Left lung (tissue), 10 donors: ENCODE measurements around the gene PREX1. TPM values are rescaled to one million over a fixed set of nuclear protein-coding genes. Genes with fewer than 3 reads are reported as not detected.

Experiments
- ATAC-seq: fragments of 200-7000 bp; cut with Tn5 transposase; one replicate; pipeline ENCODE4 v1.9.1; 2020; ENCODE audit warnings: moderate library complexity
- DNase-seq, 4 donors: peaks; one replicate each; pipeline ENCODE4 v3.0.0-alpha.2; 2013 to 2020
- H3K27ac ChIP-seq, 2 donors: fragments of 200-600 bp; sonication (generic) in 1 of 2; one replicate each; pipeline versions ENCODE4 v1.5.0 to v1.8.0; 2020 to 2021
- H3K27me3 ChIP-seq, 2 donors: fragments of 200-600 bp; sonication (generic) in 1 of 2; one replicate each; pipeline versions ENCODE4 v1.5.0 to v1.8.0; 2020 to 2021
- H3K36me3 ChIP-seq, 2 donors: fragments of 200-600 bp; sonication (generic) in 1 of 2; one replicate each; pipeline versions ENCODE4 v1.5.0 to v1.8.0; 2020 to 2021
- H3K4me1 ChIP-seq, 2 donors: fragments of 200-600 bp; one replicate each; pipeline ENCODE4 v1.8.0; 2021
- H3K4me3 ChIP-seq, 2 donors: fragments of 200-600 bp; sonication (generic) in 1 of 2; one replicate each; pipeline versions ENCODE4 v1.5.0 to v1.8.0; 2020 to 2021; ENCODE audit warnings: mild to moderate bottlenecking in 1 of 2
- H3K9me3 ChIP-seq, 2 donors: fragments of 200-600 bp; sonication (generic) in 1 of 2; one replicate each; pipeline versions ENCODE4 v1.5.0 to v1.8.0; 2020 to 2021
- intact Hi-C, 2 donors: fragments of 100-400 bp; cut with DNase I; formaldehyde crosslinking; loops; one replicate each; pipeline versions ENCODE4 v1.11.2 to v1.14.2; 2022
- polyA plus RNA-seq, 6 donors: library from polyadenylated mRNA; unstranded; fragments of 120-200 nt; gene quantifications; one replicate each; pipeline ENCODE4 v1.2.1, GENCODE V29; 2013; ENCODE audit not compliant: insufficient read length in 6 of 6
- total RNA-seq, 2 donors: library from RNA; stranded (reverse); fragmentation: NEBNext Ultra II Directional; extraction: Animal tissue kit (Norgen Biotek cat#: 25700); gene quantifications; one replicate each; pipeline ENCODE4 v1.2.1, GENCODE V29; 2021
- TF ChIP-seq, protein P1 (sequence below), 2 donors: fragments of 200-600 bp; sonication (generic) in 1 of 2; IDR thresholded peaks; one replicate each; pipeline versions ENCODE4 v1.5.0 to v1.8.0; 2021; ENCODE audit warnings: antibody characterized with exemption in 2 of 2
- donor health status: DM: no; HTN: yes; CAD: no.
- donor health status: DM: no; HTN: no; CAD: no.

PREX1 gene
- total and polyA plus RNA-seq, 8 donors: 20.3 to 111 (median 26.1) TPM

DNA sequence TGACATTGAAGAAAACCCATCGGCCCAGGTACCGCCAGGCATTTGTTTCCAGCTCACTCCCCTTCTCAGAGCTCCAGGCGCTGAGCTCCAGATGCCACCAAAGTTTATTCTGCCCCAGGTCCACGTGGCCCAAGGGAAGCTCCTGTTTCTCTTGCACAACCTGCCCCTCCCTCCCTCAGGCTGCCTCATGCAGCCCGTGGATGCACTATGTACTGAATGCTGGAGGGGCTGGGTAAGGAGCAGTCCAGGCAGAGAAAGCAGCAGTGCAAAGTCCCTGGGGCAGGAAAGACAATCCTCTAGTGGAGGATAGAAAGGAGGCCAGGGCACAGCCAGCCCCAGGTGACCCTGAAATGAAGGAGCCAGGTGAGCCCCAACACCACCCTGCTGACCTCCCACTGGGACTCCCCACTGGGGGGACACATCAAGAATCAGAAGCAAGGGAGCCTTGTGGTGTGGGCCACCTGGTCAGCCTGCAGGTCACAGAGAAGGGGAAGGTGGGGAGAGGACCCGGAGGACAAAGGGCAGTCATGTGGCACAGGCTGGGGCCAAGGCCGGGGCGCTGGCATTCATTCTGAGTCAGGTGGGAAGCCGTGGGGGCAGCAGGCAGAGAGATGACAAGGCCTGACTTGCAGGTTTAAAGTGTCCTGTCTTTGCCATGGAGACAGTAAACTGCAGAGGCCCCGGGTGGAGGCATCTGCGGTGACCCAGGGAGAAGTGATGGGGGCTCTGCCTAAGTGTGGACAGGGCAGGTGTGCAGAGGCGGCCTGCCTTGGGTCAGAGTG lies 230.1 kb downstream of the PREX1 start:
- no peaks in the 10 kb centered on the region for H3K9me3 ChIP-seq
- ATAC-seq: no peak

DNA sequence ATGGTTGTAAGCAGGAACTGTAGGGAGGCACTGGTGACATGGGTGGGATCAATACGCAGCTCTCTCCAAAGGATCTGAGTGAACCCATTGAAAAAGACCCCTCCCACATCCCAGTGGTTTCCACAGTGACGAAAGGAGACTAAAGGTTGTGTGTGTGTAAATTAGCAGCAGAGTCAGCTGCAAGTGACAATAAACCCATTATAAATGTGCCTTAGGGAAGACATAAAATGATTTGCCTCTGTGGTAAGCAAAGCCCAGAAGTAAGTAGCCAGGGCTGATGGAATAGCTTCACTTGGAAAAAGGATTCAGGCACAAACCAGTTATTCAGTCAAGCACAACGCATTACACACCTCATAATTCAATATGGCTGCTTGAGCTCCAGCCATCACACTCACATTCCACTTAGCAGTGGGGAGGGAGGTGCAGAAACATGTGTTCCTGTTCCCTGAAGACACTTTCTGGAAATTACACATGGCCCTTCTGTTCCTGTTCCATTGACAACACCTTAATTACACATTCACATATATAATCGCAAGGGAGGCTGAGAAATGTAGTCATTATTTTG lies 231.4 kb downstream of the PREX1 start:
- TF ChIP-seq, protein P1, sequence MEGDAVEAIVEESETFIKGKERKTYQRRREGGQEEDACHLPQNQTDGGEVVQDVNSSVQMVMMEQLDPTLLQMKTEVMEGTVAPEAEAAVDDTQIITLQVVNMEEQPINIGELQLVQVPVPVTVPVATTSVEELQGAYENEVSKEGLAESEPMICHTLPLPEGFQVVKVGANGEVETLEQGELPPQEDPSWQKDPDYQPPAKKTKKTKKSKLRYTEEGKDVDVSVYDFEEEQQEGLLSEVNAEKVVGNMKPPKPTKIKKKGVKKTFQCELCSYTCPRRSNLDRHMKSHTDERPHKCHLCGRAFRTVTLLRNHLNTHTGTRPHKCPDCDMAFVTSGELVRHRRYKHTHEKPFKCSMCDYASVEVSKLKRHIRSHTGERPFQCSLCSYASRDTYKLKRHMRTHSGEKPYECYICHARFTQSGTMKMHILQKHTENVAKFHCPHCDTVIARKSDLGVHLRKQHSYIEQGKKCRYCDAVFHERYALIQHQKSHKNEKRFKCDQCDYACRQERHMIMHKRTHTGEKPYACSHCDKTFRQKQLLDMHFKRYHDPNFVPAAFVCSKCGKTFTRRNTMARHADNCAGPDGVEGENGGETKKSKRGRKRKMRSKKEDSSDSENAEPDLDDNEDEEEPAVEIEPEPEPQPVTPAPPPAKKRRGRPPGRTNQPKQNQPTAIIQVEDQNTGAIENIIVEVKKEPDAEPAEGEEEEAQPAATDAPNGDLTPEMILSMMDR (IDR thresholded peaks at IDR 0.05): no peak
- intact Hi-C loops: no loop called here
- no peak overlapping the region for H3K27ac ChIP-seq

More for the DNA sequence above, 230.1 kb downstream of the PREX1 start:
- no peak overlapping the region for H3K27ac ChIP-seq
- no peaks in the 10 kb centered on the region for H3K36me3 ChIP-seq
- H3K4me3 ChIP-seq: no peak overlapping the region
- H3K4me1 ChIP-seq: no peaks in the 10 kb centered on the region
- H3K27me3 ChIP-seq: peaks cover 0 to 32% of the 10 kb centered on the region in 2 donors
- intact Hi-C loops: no loop called here
- no peak for DNase-seq
- TF ChIP-seq, protein P1 (IDR thresholded peaks at IDR 0.05): no peak

DNA sequence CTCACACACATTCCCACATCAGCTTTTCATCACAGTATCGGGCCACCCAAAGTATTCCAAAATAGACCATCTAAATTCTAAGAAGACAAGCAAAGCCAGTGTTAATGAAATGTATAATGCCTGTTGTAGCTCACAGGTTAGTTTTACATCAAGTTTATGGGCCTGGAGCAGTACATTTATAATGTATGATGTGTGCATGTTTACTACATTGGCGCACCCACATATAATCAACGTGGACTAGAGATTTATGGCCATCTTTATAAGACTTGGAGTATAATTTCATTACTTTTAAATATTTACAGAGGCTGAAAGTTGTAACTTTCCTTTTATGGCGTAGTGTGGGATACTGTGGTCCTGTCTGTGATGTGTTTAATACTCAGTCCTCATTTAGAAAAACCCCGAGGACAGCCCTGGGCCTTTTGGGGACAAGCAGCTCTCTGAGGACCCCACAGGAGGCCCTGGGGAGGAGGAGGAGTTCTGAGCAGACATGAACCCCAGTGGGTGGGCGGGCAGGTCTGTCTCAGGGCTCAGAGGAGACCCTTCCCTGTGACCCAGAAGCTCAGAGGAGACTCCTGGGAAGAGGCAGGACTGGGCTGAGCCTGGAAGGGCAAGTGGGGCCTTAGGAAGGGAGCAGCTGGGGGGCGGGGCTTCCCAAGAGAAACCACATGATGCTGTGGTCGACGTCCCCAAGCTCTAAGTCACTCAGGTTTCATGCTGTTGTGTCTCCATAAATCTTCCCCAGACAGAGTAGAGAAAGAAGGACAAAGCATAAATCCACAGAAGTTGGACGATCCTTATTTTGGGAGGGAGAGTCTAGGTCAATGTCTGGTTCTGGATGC lies 232.1 kb downstream of the PREX1 start:
- no peak overlapping the region for H3K27ac ChIP-seq
- intact Hi-C loops: no loop called here

More for the DNA sequence above, 231.4 kb downstream of the PREX1 start:
- no peaks in the 10 kb centered on the region for H3K4me1 ChIP-seq
- no peak for ATAC-seq
- no peaks in the 10 kb centered on the region for H3K9me3 ChIP-seq
- H3K36me3 ChIP-seq: no peaks in the 10 kb centered on the region
- H3K4me3 ChIP-seq: no peak overlapping the region
- no peak for DNase-seq
- H3K27me3 ChIP-seq: peaks cover 0 to 29% of the 10 kb centered on the region in 2 donors

DNA sequence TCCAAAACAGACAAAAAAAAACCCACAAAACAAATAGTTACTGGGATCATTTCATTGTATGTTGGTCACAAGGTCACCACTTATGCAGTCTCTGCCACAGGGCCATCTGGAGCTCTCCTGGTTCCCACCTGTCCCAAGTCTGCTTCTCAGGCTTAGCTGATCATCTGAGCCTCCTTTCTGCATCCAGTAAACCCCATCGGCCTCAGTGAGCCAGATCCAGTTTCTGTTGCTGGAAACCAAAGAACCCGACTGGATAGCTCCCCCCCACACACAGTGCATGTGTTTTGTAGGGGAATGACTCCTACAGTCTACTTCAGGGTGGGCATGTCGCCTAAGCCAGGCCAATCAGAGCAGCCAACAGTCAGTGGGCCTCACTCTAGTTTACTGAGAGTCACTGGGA lies 233.3 kb downstream of the PREX1 start:
- Histone ChIP-seq H3K27me3 (peaks cover 0 to 15% of the 10 kb centered on the region in 2 donors), H3K4me1 (no peaks in the 10 kb centered on the region), H3K4me3 (no peak overlapping the region), H3K9me3 (no peaks in the 10 kb centered on the region), H3K27ac (no peak overlapping the region), H3K36me3 (no peaks in the 10 kb centered on the region)
- ATAC-seq (no peak), DNase-seq (no peak)
- intact Hi-C loops: no loop called here
- TF ChIP-seq, protein P1 (IDR thresholded peaks at IDR 0.05): no peak

More for the DNA sequence above, 232.1 kb downstream of the PREX1 start:
- H3K4me3 ChIP-seq: no peak overlapping the region
- H3K4me1 ChIP-seq: no peaks in the 10 kb centered on the region
- peaks cover 0 to 22% of the 10 kb centered on the region in 2 donors for H3K27me3 ChIP-seq
- H3K36me3 ChIP-seq: no peaks in the 10 kb centered on the region
- no peak for DNase-seq
- TF ChIP-seq, protein P1 (IDR thresholded peaks at IDR 0.05): no peak
- H3K9me3 ChIP-seq: no peaks in the 10 kb centered on the region
- no peak for ATAC-seq
